ENCODE measurements around the gene NIM1K.

DNA sequence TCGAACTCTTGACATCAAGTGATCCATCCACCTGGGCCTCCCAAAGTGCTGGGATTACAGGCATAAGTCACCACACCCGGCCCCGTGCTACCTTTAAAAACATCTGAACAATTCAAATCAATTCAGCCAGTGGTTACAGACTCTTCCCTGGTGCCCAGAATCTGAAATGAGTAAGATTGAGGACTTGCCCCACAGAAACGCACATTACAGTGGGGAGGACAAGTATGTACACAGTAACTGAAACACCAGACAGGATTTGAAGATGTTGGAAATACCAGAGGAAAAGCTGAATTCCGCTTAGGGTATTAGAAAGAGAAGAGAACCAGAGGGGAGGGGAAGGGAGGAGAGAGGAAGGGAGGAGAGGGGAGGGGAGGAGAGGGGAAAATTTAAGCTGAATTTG is 17.8 kb downstream of the NIM1K start:
- TF ChIP-seq, protein P1, sequence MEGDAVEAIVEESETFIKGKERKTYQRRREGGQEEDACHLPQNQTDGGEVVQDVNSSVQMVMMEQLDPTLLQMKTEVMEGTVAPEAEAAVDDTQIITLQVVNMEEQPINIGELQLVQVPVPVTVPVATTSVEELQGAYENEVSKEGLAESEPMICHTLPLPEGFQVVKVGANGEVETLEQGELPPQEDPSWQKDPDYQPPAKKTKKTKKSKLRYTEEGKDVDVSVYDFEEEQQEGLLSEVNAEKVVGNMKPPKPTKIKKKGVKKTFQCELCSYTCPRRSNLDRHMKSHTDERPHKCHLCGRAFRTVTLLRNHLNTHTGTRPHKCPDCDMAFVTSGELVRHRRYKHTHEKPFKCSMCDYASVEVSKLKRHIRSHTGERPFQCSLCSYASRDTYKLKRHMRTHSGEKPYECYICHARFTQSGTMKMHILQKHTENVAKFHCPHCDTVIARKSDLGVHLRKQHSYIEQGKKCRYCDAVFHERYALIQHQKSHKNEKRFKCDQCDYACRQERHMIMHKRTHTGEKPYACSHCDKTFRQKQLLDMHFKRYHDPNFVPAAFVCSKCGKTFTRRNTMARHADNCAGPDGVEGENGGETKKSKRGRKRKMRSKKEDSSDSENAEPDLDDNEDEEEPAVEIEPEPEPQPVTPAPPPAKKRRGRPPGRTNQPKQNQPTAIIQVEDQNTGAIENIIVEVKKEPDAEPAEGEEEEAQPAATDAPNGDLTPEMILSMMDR (IDR thresholded peaks at IDR 0.05), result no peak
- no peak for TF ChIP-seq EP300 (IDR thresholded peaks at IDR 0.05; ENCODE audit: low read depth)

All from transverse colon (tissue), 3 donors.